Neural crest cell (in vitro differentiated cells): Measurements from ENCODE around the gene NPS. TPM values are rescaled to one million over a fixed set of nuclear protein-coding genes. Genes with fewer than 3 reads are reported as not detected.
A peak's percentile ranks its signal among the peaks of the same experiment; 100 is the strongest.

Source experiments
- DNase-seq: peaks from one replicate; pipeline ENCODE4 v3.0.0; 2021; ENCODE audit warnings: low read depth, mixed read lengths, low spot score
- H3K27ac Mint-ChIP-seq: one replicate; pipeline ENCODE4 v1.8.0; 2021; ENCODE audit warnings: mild to moderate bottlenecking, mixed read lengths; ENCODE audit not compliant: unreplicated experiment
- H3K27me3 Mint-ChIP-seq: 2 replicates; pipeline ENCODE4 v1.8.0; 2021; ENCODE audit warnings: low read depth, mild to moderate bottlenecking, mixed read lengths
- H3K36me3 Mint-ChIP-seq: 2 replicates; pipeline ENCODE4 v1.8.0; 2021; ENCODE audit warnings: low read depth, mild to moderate bottlenecking, mixed read lengths
- H3K4me1 Mint-ChIP-seq: 2 replicates; pipeline ENCODE4 v1.8.0; 2021; ENCODE audit warnings: mixed read lengths
- H3K4me3 Mint-ChIP-seq: one replicate; pipeline ENCODE4 v1.8.0; 2021; ENCODE audit warnings: mild to moderate bottlenecking, mixed read lengths
- H3K9me3 Mint-ChIP-seq: 2 replicates; pipeline ENCODE4 v1.8.0; 2021; ENCODE audit warnings: mixed read lengths
- CTCF ChIP-seq: fragments of 200-600 bp; sonication (generic); conservative IDR thresholded peaks from 2 replicates; pipeline ENCODE4 v1.5.0; 2021; ENCODE audit warnings: antibody characterized with exemption, mild to moderate bottlenecking
- total RNA-seq: library from RNA; stranded (reverse); gene quantifications from 2 replicates; pipeline ENCODE4 v1.2.1, GENCODE V29; 2021

Gene NPS
- total RNA-seq, 1 donor from 2014 or later, result not detected

GRCh38 chr10:127577376-127578258, 28.5 kb downstream of the NPS start:
- Mint-ChIP-seq H3K4me1 (no peaks in the 10 kb centered on the region), H3K36me3 (peaks cover 4% of the 10 kb centered on the region), H3K4me3 (no peak overlapping the region), H3K27me3 (peaks cover 53% of the 10 kb centered on the region), H3K9me3 (peaks cover 7% of the 10 kb centered on the region), H3K27ac (no peak overlapping the region)
- peak; percentile 52 for TF ChIP-seq CTCF
- no peak for DNase-seq

- H3K36me3 Mint-ChIP-seq, result no peaks in the 10 kb centered on the region
- TF ChIP-seq CTCF, result no peak
- no peak overlapping the region for H3K4me3 Mint-ChIP-seq
- no peaks in the 10 kb centered on the region for H3K4me1 Mint-ChIP-seq
- H3K9me3 Mint-ChIP-seq, result peaks cover 3% of the 10 kb centered on the region
- H3K27ac Mint-ChIP-seq, result no peak overlapping the region
- no peak for DNase-seq
- H3K27me3 Mint-ChIP-seq, result peaks cover 54% of the 10 kb centered on the region
Observed at GRCh38 chr10:127578259-127578960, 29.3 kb downstream of the NPS start.

- no peak for DNase-seq
- TF ChIP-seq CTCF, result no peak
- Mint-ChIP-seq H3K9me3 (no peaks in the 10 kb centered on the region), H3K4me3 (no peak overlapping the region), H3K27ac (no peak overlapping the region), H3K4me1 (no peaks in the 10 kb centered on the region), H3K36me3 (no peaks in the 10 kb centered on the region), H3K27me3 (peaks cover 55% of the 10 kb centered on the region)
Observed at GRCh38 chr10:127578961-127579305, 29.8 kb downstream of the NPS start.

GRCh38 chr10:127579640-127580039, 30.5 kb downstream of the NPS start:
- no peaks in the 10 kb centered on the region for H3K9me3 Mint-ChIP-seq
- TF ChIP-seq CTCF, result no peak
- H3K36me3 Mint-ChIP-seq, result no peaks in the 10 kb centered on the region
- no peak overlapping the region for H3K27ac Mint-ChIP-seq
- H3K4me3 Mint-ChIP-seq, result no peak overlapping the region
- DNase-seq, result no peak
- no peaks in the 10 kb centered on the region for H3K4me1 Mint-ChIP-seq
- H3K27me3 Mint-ChIP-seq, result peaks cover 54% of the 10 kb centered on the region

- no peak for TF ChIP-seq CTCF
- H3K4me3 Mint-ChIP-seq, result no peak overlapping the region
- H3K27ac Mint-ChIP-seq, result no peak overlapping the region
Observed at GRCh38 chr10:127580822-127581221, 31.7 kb downstream of the NPS start.

More at GRCh38 chr10:127580822-127581221, 31.7 kb downstream of the NPS start:
- Mint-ChIP-seq H3K4me1 (no peaks in the 10 kb centered on the region), H3K9me3 (no peaks in the 10 kb centered on the region), H3K36me3 (no peaks in the 10 kb centered on the region), H3K27me3 (peaks cover 62% of the 10 kb centered on the region)
- DNase-seq, result no peak
